Peyer's patch (tissue), 4 donors: ENCODE data around the gene IL17REL. TPM values are rescaled to one million over a fixed set of nuclear protein-coding genes. Genes with fewer than 3 reads are reported as not detected.

Experiments
- DNase-seq, 3 donors: peaks; one replicate each; pipeline ENCODE4 v3.0.0-alpha.2; 2017 to 2019
- H3K27ac ChIP-seq, 4 donors: fragments of 200-600 bp; sonication (generic); one replicate each; pipeline ENCODE4 v1.5.1; 2016 to 2019
- H3K27me3 ChIP-seq, 2 donors: fragments of 200-600 bp; sonication (generic); one replicate each; pipeline ENCODE4 v1.5.1; 2019
- H3K36me3 ChIP-seq, 3 donors: fragments of 200-600 bp; sonication (generic); one replicate each; pipeline ENCODE4 v1.5.1; 2016 to 2019
- H3K4me1 ChIP-seq, 4 donors: fragments of 200-600 bp; sonication (generic); one replicate each; pipeline ENCODE4 v1.5.1; 2016 to 2019
- H3K4me3 ChIP-seq, 4 donors: fragments of 200-600 bp; sonication (generic); 1 replicate in 3 of 4; 2 replicates in 1 of 4; pipeline ENCODE4 v1.5.1; 2016 to 2019; ENCODE audit warnings: mild to moderate bottlenecking in 1 of 4
- H3K9me3 ChIP-seq, 4 donors: fragments of 200-600 bp; sonication (generic); one replicate each; pipeline ENCODE4 v1.5.1; 2016 to 2019; ENCODE audit warnings: mild to moderate bottlenecking in 1 of 4
- POLR2A ChIP-seq, 2 donors: fragments of 450-650 bp; IDR thresholded peaks; one replicate each; pipeline ENCODE4 v1.5.1; 2017; ENCODE audit warnings: antibody characterized with exemption in 2 of 2, mild to moderate bottlenecking in 2 of 2, moderate library complexity in 2 of 2
- total RNA-seq, 4 donors: library from RNA; depleted of rRNA; stranded (reverse); fragments of >200 nt; gene quantifications; one replicate each; pipeline ENCODE4 v1.1.0, GENCODE V29; 2016
- TF ChIP-seq, protein P1 (sequence below), 6 experiments: fragments of 450-650 bp in 4 of 6; fragments of 200-600 bp in 2 of 6; sonication (generic) in 1 of 6; IDR thresholded peaks; one replicate each; pipeline ENCODE4 v1.5.1; 2017 to 2019; ENCODE audit warnings: antibody characterized with exemption in 6 of 6, mild to moderate bottlenecking in 3 of 6, moderate library complexity in 1 of 6

IL17REL gene
- total RNA-seq, 4 donors from 2014 or later, result 1.1 to 2.3 (median 1.2) TPM; not detected in 1

DNA sequence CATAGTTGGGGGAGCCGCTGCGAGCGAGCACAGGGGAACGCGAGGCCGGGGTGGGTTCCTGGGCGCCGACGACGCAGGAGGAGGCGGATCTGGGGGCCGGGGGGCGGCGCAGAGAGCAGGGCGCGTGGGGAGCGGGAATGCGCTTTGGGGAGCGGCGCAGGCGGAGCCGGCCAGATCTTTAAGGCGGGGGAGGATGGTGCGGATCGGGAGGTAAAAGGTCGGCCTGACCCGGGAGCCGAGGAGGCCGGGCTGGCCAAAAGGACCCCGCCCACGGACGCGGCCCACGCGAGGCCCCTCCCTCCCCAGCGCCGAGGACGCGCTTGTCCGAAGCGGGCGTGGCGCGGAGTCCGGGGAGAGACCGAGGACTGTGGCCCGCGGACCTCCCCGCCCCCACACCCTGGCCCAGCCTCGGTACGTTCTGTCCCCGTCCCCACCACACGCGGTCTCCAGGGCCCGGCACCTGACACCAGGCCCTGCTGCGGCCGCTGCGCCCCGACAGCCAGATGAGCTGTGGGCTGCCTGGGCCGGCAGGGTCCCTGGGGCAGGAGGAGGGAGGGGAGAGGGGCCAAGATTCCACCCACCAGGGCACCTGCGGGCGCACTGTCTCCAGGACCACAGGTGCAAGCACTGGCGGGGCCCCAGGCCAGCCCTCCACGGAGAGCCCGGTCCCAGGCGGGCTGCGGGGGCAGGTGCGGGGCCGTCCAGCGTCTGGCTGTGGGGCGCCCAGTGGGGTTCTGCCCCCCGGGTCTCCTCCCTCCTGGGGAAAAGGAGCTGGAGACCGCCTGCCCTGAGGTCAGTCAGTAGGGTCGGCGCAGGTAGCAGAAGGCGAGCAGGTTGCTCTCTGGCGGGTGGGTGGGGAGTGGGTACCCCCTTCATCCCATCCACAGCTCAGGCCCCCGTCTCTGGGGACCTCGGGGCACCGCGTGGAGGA is 41.1 kb downstream of the IL17REL start:
- Histone ChIP-seq H3K9me3 (no peaks in the 10 kb centered on the region), H3K27ac (peak overlapping the region; percentile 80 to 97 (median 94)), H3K36me3 (no peaks in the 10 kb centered on the region), H3K27me3 (no peaks in the 10 kb centered on the region), H3K4me1 (peaks cover 17 to 47% (median 37%) of the 10 kb centered on the region in 4 donors), H3K4me3 (peak overlapping the region; percentile 44 to 62 (median 52))
- DNase-seq, result peak; percentile 68 to 97 (median 93)
- TF ChIP-seq POLR2A (IDR thresholded peaks at IDR 0.05), result peak; percentile 55 to 70
- TF ChIP-seq, protein P1, sequence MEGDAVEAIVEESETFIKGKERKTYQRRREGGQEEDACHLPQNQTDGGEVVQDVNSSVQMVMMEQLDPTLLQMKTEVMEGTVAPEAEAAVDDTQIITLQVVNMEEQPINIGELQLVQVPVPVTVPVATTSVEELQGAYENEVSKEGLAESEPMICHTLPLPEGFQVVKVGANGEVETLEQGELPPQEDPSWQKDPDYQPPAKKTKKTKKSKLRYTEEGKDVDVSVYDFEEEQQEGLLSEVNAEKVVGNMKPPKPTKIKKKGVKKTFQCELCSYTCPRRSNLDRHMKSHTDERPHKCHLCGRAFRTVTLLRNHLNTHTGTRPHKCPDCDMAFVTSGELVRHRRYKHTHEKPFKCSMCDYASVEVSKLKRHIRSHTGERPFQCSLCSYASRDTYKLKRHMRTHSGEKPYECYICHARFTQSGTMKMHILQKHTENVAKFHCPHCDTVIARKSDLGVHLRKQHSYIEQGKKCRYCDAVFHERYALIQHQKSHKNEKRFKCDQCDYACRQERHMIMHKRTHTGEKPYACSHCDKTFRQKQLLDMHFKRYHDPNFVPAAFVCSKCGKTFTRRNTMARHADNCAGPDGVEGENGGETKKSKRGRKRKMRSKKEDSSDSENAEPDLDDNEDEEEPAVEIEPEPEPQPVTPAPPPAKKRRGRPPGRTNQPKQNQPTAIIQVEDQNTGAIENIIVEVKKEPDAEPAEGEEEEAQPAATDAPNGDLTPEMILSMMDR (IDR thresholded peaks at IDR 0.05), result peak in 1 of 6 experiments; percentile 7

DNA sequence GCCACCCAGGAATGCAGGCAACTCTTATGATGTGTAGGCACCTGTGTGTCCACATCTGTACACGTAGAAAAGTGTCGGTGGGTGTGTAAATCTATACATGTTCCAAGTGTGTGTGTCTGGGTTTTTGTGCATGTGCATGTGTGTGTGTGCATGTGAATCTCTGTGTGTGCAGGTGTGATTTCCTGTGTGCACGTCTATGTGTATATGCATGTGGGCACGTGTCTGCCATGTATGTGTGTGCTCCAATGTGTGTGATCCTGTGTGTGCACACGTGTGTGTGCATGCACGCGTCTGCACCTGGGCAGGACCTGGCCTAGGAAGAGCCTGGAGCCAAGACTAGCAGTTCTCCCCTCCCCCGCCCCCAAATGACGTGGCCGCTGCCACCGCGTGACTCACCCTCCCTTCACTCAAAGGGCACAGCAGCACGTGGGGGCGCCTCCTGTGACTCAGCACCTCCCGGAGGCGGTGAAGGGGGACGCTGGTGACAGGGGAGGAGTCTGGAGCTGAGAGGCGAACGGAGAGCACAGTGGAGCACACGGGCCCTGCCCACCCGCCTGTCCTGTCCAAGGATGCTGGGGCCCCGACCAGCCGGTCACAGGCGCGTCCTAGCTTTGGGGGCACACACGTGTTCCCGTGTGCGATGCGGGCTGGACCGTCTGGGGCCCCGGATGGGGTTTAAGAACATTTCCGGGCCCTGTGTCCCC is 41.9 kb downstream of the IL17REL start:
- DNase-seq, result peak; percentile 95 to 98 (median 98)
- Histone ChIP-seq H3K4me1 (peaks cover 17 to 56% (median 40%) of the 10 kb centered on the region in 4 donors), H3K4me3 (peak overlapping the region; percentile 44 to 62 (median 52)), H3K27ac (peak overlapping the region; percentile 80 to 97 (median 94)), H3K36me3 (no peaks in the 10 kb centered on the region), H3K27me3 (no peaks in the 10 kb centered on the region), H3K9me3 (no peaks in the 10 kb centered on the region)
- TF ChIP-seq POLR2A (IDR thresholded peaks at IDR 0.05), result peak; percentile 96 to 97
- TF ChIP-seq, protein P1 (IDR thresholded peaks at IDR 0.05), result peak in 2 of 6 experiments; percentile 3 to 4

DNA sequence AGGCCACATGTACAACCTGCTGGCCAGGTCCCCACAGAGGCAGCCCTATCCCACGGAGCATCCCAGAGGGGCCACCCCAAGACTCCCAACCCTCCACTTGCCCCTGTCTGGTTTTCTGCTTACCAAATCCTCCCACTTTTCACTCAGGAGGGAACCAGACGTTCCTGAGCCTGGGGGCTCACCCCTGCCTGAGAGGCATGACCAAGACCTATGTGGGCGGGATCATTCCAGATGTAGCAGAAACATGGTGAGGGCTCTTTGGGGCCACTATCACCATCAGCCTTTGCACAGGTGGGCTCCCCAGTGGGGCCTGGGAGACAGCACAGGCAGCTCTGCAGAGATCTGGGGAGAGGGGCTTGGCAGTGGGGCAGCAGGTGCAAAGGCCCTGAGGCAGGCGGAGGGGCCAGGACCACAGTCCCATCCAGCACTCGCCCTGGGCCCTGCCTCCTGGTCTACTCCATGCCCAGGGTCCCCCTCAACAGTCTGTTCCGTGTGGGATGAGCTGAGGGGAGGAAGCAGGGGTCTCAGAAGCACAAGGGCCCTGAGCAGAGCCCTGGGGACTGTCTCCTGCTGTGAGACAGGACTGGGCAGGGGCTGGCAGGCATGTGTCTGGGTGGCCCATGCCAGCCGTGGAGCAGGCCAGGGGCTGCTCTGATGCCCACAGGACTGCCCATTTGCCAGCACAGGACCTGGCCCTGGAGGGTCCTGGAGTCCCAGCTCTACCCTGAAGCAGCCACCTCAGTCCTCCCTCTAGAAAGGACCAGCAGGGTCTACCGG is 42.6 kb downstream of the IL17REL start:
- Histone ChIP-seq H3K4me1 (peaks cover 17 to 61% (median 45%) of the 10 kb centered on the region in 4 donors), H3K4me3 (peak overlapping the region in 1 of 4 donors; percentile 1)
- peak; percentile 16 to 46 (median 45) for DNase-seq

DNA sequence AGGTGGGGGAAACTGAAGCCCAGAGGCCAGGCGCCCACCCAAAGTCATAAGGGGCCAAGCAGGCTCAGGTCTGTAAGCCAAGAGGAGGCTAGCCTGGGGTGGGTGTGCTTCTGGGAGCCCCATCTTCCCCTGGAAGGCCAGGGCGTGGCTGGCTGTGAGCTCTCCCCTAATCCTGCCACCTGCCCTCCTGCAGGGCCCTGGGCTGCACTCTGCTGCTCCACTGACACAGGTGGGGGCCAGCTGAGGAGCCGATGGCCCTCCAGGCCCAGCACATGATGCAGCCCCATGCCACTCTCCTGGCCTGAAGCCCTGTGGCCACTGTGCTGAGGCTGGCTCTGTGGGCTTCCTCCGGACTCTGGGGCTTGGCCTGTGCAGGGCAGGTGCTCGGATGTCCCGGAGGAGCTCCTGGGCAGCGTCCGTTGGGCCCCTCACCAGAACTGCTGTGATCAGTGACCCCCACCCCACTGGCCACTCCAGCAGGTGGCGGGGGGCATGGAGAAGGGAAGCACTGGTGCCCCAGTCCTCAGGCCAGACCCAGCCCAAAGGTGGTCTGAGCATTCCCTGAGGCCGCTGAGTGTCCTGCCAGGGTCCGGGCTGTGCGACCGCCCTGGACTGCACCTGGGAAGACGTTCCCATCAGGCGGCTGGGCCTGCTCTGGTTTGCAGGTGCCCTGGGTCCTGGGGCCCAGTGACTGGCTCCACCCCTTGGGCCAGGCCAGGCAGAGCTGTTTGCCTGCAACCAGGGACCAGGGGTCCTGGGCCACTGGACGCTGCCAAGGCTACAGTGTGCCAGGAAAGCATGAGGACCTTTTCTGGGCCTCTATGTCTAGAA is 43.5 kb downstream of the IL17REL start:
- Histone ChIP-seq H3K27ac (peak overlapping the region in 2 of 4 donors; percentile 77 to 95), H3K9me3 (no peaks in the 10 kb centered on the region), H3K27me3 (no peaks in the 10 kb centered on the region), H3K36me3 (peaks cover 0 to 11% (median 0%) of the 10 kb centered on the region in 3 donors), H3K4me3 (no peak overlapping the region), H3K4me1 (peaks cover 17 to 70% (median 45%) of the 10 kb centered on the region in 4 donors)
- TF ChIP-seq, protein P1 (IDR thresholded peaks at IDR 0.05), result no peak
- no peak for TF ChIP-seq POLR2A (IDR thresholded peaks at IDR 0.05)
- peak; percentile 15 to 52 (median 51) for DNase-seq

More for the DNA sequence above, 42.6 kb downstream of the IL17REL start:
- peak overlapping the region; percentile 80 to 97 (median 94) for H3K27ac ChIP-seq
- no peaks in the 10 kb centered on the region for H3K9me3 ChIP-seq
- peaks cover 0 to 2% (median 0%) of the 10 kb centered on the region in 3 donors for H3K36me3 ChIP-seq
- no peaks in the 10 kb centered on the region for H3K27me3 ChIP-seq
- no peak for TF ChIP-seq POLR2A (IDR thresholded peaks at IDR 0.05)
- TF ChIP-seq, protein P1 (IDR thresholded peaks at IDR 0.05), result no peak
